Liver (tissue), 9 donors: ENCODE measurements around the gene RAD51B. TPM values are rescaled to one million over a fixed set of nuclear protein-coding genes. Genes with fewer than 3 reads are reported as not detected.

ENCODE experiments used
- DNase-seq: peaks from one replicate; pipeline ENCODE4 v3.0.0-alpha.2; 2017; ENCODE audit warnings: low spot score
- H3K27ac ChIP-seq, 2 donors: one replicate each; pipeline ENCODE4 v1.7.0; 2013; ENCODE audit warnings: inconsistent platforms in 2 of 2, low read length in 2 of 2, control low read depth in 1 of 2, low read depth in 1 of 2, mild to moderate bottlenecking in 1 of 2
- H3K27me3 ChIP-seq, 4 donors: one replicate each; pipeline versions ENCODE4 v1.6.1 to v1.7.0; 2013; ENCODE audit warnings: low read length in 3 of 4, inconsistent platforms in 1 of 4, mild to moderate bottlenecking in 1 of 4, moderate library complexity in 1 of 4; ENCODE audit not compliant: control insufficient read depth in 4 of 4, insufficient read depth in 4 of 4
- H3K36me3 ChIP-seq, 4 donors: one replicate each; pipeline versions ENCODE4 v1.6.1 to v1.7.0; 2013; ENCODE audit warnings: low read length in 3 of 4, mild to moderate bottlenecking in 3 of 4, low read depth in 1 of 4, moderate library complexity in 1 of 4; ENCODE audit not compliant: control insufficient read depth in 4 of 4, insufficient read depth in 3 of 4
- H3K4me1 ChIP-seq, 4 donors: one replicate each; pipeline versions ENCODE4 v1.6.1 to v1.7.0; 2013; ENCODE audit warnings: low read length in 3 of 4, mild to moderate bottlenecking in 3 of 4, moderate library complexity in 1 of 4; ENCODE audit not compliant: control insufficient read depth in 4 of 4, insufficient read depth in 4 of 4
- H3K4me3 ChIP-seq, 3 donors: one replicate each; pipeline versions ENCODE4 v1.6.1 to v1.7.0; 2013; ENCODE audit warnings: low read length in 3 of 3, control low read depth in 1 of 3, low read depth in 1 of 3, mild to moderate bottlenecking in 1 of 3
- H3K9ac ChIP-seq, 2 donors: one replicate each; pipeline ENCODE4 v1.7.0; 2013; ENCODE audit warnings: low read length in 2 of 2, mild to moderate bottlenecking in 2 of 2, moderate library complexity in 2 of 2, control low read depth in 1 of 2, low read depth in 1 of 2
- H3K9me3 ChIP-seq, 4 donors: one replicate each; pipeline versions ENCODE4 v1.6.1 to v1.7.0; 2013; ENCODE audit warnings: low read length in 3 of 4; ENCODE audit not compliant: control insufficient read depth in 4 of 4
- EGR1 ChIP-seq, 2 donors: IDR thresholded peaks; 2 replicates each; pipeline ENCODE4 v1.6.1; 2016 to 2018; ENCODE audit warnings: antibody characterized with exemption in 2 of 2, low read depth in 2 of 2
- FOXA1 ChIP-seq: IDR thresholded peaks from 2 replicates; pipeline ENCODE4 v1.6.1; 2016; ENCODE audit warnings: antibody characterized with exemption
- FOXA2 ChIP-seq: IDR thresholded peaks from 2 replicates; pipeline ENCODE4 v1.6.1; 2016; ENCODE audit warnings: antibody characterized with exemption
- GABPA ChIP-seq, 2 donors: IDR thresholded peaks in 1 of 2; conservative IDR thresholded peaks in 1 of 2; 2 replicates each; pipeline ENCODE4 v1.6.1; 2016; ENCODE audit warnings: antibody characterized with exemption in 2 of 2, mild to moderate bottlenecking in 1 of 2, moderate library complexity in 1 of 2
- HNF4A ChIP-seq, 2 donors: conservative IDR thresholded peaks; 2 replicates each; pipeline ENCODE4 v1.6.1; 2016; ENCODE audit warnings: antibody characterized with exemption in 2 of 2, mild to moderate bottlenecking in 2 of 2
- HNF4G ChIP-seq: IDR thresholded peaks from 2 replicates; pipeline ENCODE4 v1.6.1; 2016; ENCODE audit warnings: antibody characterized with exemption
- NR2F2 ChIP-seq: IDR thresholded peaks from 2 replicates; pipeline ENCODE4 v1.6.1; 2016; ENCODE audit warnings: antibody characterized with exemption
- RAD21 ChIP-seq, 2 donors: IDR thresholded peaks; 2 replicates each; pipeline ENCODE4 v1.6.1; 2016; ENCODE audit warnings: antibody characterized with exemption in 2 of 2, mild to moderate bottlenecking in 2 of 2
- RXRA ChIP-seq, 2 donors: IDR thresholded peaks; 2 replicates each; pipeline ENCODE4 v1.6.1; 2017 to 2018; ENCODE audit warnings: antibody characterized with exemption in 2 of 2, mild to moderate bottlenecking in 1 of 2
- TAF1 ChIP-seq: conservative IDR thresholded peaks from 2 replicates; pipeline ENCODE4 v1.6.1; 2016; ENCODE audit warnings: antibody characterized with exemption, mild to moderate bottlenecking
- YY1 ChIP-seq: IDR thresholded peaks from 2 replicates; pipeline ENCODE4 v1.6.1; 2016; ENCODE audit warnings: antibody characterized with exemption, mild to moderate bottlenecking
- ZBTB33 ChIP-seq: IDR thresholded peaks from 2 replicates; pipeline ENCODE4 v1.6.1; 2016; ENCODE audit warnings: antibody characterized with exemption
- WGBS: extraction: QIAGEN DNeasy Blood & Tissue Kit; methylation state at CpG from one replicate; pipeline ENCODE4 v1.1.7; 2013; 5-methylcytosine and 5-hydroxymethylcytosine counted together
- polyA plus RNA-seq, 2 donors: library from polyadenylated mRNA; stranded (reverse) in 1 of 2; unstranded in 1 of 2; fragments of 200-250 nt in 1 of 2; fragments of >200 nt in 1 of 2; fragmentation: Nextera tagmentation in 1 of 2; extraction: Ambion mirVana in 1 of 2; gene quantifications; one replicate each; pipeline versions ENCODE4 v1.2.1 to v1.2.3, GENCODE V29; 2013 to 2015
- total RNA-seq, 2 donors: library from RNA; depleted of rRNA; stranded (reverse); fragments of >200 nt; gene quantifications; one replicate each; pipeline ENCODE4 v1.2.3, GENCODE V29; 2014
- TF ChIP-seq, protein P1 (sequence below): fragments of 150-350 bp; IDR thresholded peaks from 2 replicates; pipeline ENCODE4 v1.5.1; 2017; ENCODE audit warnings: improper control_type of control experiment, low read depth, low read length; ENCODE audit not compliant: missing input control
- TF ChIP-seq, protein P2 (sequence below): IDR thresholded peaks from 2 replicates; pipeline ENCODE4 v1.6.1; 2016; ENCODE audit warnings: antibody characterized with exemption
- TF ChIP-seq, protein P3 (sequence below): IDR thresholded peaks from 2 replicates; pipeline ENCODE4 v1.6.1; 2016; ENCODE audit warnings: antibody characterized with exemption
- donor health status: healthy.
- donor health status: healthy.
- donor health status: healthy.
- donor health status: healthy.
- donor health status: healthy.

RAD51B gene
- total and polyA plus RNA-seq, 4 donors, result 0.81 to 12.9 (median 2.4) TPM

DNA sequence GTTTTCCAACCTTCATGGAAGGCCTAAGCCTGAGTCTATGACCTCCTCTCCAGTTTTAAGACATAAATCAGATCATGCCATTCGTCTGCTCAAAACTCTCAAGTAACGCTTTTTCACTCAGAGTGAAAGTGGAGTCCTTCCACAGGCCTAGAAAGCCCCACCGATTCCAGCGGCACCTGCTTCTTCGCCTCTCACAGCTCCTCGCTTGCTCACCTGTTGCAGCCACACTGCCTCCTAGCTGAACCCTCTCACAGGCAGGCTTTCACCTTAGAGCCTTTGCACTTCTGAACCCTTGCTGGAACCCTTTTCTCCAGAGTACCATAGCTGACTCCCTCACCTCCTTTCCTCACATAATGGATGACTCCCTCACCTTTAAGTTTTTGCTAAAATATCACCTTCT, 672.2 kb downstream of the RAD51B start:
- no peaks in the 10 kb centered on the region for H3K27me3 ChIP-seq
- H3K36me3 ChIP-seq, result no peaks in the 10 kb centered on the region
- no peak overlapping the region for H3K9ac ChIP-seq
- 97% methylated on average over 6 of the region's 6 CpGs for WGBS
- DNase-seq, result no peak
- peaks cover 0 to 11% (median 7%) of the 10 kb centered on the region in 4 donors for H3K4me1 ChIP-seq
- H3K27ac ChIP-seq, result no peak overlapping the region
- TF ChIP-seq HNF4G, result no peak
- TF ChIP-seq HNF4A (conservative IDR thresholded peaks at IDR 0.05), result no peak
- no peak for TF ChIP-seq RAD21 (IDR thresholded peaks at IDR 0.05)
- TF ChIP-seq TAF1, result no peak
- no peak for TF ChIP-seq GABPA (IDR thresholded peaks at IDR 0.05 in 1 of 2, conservative IDR thresholded peaks at IDR 0.05 in 1 of 2)
- TF ChIP-seq YY1, result no peak
- no peak for TF ChIP-seq RXRA (IDR thresholded peaks at IDR 0.05)
- TF ChIP-seq, protein P1, sequence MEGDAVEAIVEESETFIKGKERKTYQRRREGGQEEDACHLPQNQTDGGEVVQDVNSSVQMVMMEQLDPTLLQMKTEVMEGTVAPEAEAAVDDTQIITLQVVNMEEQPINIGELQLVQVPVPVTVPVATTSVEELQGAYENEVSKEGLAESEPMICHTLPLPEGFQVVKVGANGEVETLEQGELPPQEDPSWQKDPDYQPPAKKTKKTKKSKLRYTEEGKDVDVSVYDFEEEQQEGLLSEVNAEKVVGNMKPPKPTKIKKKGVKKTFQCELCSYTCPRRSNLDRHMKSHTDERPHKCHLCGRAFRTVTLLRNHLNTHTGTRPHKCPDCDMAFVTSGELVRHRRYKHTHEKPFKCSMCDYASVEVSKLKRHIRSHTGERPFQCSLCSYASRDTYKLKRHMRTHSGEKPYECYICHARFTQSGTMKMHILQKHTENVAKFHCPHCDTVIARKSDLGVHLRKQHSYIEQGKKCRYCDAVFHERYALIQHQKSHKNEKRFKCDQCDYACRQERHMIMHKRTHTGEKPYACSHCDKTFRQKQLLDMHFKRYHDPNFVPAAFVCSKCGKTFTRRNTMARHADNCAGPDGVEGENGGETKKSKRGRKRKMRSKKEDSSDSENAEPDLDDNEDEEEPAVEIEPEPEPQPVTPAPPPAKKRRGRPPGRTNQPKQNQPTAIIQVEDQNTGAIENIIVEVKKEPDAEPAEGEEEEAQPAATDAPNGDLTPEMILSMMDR, result no peak
- TF ChIP-seq, protein P2, sequence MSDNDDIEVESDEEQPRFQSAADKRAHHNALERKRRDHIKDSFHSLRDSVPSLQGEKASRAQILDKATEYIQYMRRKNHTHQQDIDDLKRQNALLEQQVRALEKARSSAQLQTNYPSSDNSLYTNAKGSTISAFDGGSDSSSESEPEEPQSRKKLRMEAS, result no peak
- no peak for TF ChIP-seq FOXA1
- H3K4me3 ChIP-seq, result no peak overlapping the region
- H3K9me3 ChIP-seq, result no peaks in the 10 kb centered on the region

DNA sequence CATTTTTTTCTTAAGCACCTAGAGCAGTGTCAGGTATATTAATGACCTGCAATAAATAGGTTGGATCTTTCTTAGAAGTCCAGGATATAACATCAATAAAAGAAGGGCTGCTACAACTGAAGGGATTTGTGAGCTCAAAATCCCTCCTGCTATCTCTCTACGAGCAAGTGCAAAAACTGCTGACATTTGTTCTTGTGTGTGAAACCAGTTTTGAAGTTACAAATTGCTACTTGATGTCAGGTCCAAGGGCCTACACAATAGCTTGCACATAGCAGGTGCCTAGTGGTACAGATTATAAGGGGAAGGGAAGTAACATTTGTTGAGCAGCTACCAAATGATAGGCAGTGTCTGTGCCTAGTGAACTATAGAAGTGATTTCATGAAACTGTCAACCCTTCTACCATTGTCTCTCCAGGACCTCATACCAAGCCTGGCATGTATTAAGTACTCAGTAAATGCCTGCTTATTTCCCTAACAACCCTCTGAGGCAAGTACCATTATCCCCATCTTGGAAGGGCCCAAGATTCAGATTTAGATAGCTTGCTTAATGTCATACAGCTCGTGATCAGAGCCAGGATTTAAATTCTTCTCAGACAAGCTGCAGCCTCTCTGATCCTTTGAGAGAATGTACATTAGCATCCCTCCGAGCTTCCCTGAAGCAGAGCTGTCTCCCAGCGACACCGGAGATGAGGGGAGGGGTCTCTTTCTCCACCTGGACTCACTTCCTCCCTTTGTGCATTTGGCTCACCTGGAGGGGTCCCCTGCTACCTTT, 673.0 kb downstream of the RAD51B start:
- no peaks in the 10 kb centered on the region for H3K9me3 ChIP-seq
- H3K4me1 ChIP-seq, result peaks cover 0 to 4% (median under 1%) of the 10 kb centered on the region in 4 donors
- no peak for DNase-seq
- TF ChIP-seq, protein P3, sequence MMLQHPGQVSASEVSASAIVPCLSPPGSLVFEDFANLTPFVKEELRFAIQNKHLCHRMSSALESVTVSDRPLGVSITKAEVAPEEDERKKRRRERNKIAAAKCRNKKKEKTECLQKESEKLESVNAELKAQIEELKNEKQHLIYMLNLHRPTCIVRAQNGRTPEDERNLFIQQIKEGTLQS, result no peak
- TF ChIP-seq, protein P1, result no peak
- TF ChIP-seq HNF4G, result no peak
- TF ChIP-seq NR2F2, result no peak
- no peak for TF ChIP-seq ZBTB33
- no peak for TF ChIP-seq RXRA (IDR thresholded peaks at IDR 0.05)
- TF ChIP-seq FOXA2, result no peak
- no peak for TF ChIP-seq RAD21 (IDR thresholded peaks at IDR 0.05)
- no peak for TF ChIP-seq EGR1 (IDR thresholded peaks at IDR 0.05; ENCODE audit: low read depth in 2 of 2)
- no peak for TF ChIP-seq TAF1
- TF ChIP-seq HNF4A (conservative IDR thresholded peaks at IDR 0.05), result no peak
- 95% methylated on average over 5 of the region's 5 CpGs for WGBS
- no peak overlapping the region for H3K9ac ChIP-seq
- no peaks in the 10 kb centered on the region for H3K27me3 ChIP-seq
- no peak overlapping the region for H3K27ac ChIP-seq
- H3K36me3 ChIP-seq, result no peaks in the 10 kb centered on the region
- H3K4me3 ChIP-seq, result no peak overlapping the region
